Kasumi-1 (cell line): ENCODE results near the gene PCDHGA1.

Experiments
- DNase-seq, 2 experiments: peaks; one replicate each; lab custom pipeline; 2025; lab: John Stamatoyannopoulos, UW

The PCDHGA1 gene

GRCh38 chr5:141492168-141492885, 162.0 kb downstream of the PCDHGA1 start:
- DNase-seq = no peak

DNA sequence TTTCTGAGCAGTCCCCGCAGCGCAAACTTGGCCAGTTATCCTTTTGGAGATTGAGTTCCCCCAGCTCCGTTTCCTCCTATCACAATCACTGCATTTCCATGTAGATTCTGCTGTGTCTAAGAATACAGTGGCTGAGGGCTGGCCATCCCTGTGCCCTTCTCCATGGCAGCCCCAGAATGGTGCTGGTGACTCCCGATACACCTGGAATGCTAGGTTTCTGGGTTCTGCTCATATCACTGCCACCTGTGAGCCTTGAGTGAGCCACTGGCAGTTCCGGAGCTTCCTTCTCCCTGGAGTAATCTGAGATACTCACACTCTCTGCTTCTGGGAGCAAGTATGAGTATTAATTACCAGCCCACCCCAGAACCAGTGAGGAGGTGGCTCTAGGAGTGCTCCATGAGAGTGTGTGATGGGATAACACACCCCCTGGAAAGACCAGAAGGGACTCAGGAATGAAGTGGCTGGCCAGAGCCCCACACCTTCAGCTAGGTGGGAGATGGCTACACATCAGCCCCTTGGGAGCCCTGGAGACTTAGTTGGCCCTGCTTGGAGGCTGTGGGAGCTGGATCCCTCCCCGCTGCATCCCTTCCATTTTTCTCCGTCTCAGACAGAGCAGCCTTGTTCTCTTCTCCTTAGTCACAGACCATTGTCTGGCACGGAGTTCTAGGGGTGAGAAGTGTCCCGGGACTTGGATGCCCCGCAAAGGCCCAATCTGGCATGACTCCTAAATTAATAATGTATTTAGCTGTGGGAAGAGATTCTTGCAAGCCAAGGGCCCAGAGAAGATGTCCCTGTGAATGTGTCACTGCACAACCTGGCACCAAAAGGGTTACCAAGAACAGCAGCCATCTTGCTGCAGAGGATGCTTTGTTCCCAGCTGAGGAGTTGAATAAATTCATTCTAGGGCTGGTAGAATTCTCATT, 163.4 kb downstream of the PCDHGA1 start:
- no peak for DNase-seq

DNA sequence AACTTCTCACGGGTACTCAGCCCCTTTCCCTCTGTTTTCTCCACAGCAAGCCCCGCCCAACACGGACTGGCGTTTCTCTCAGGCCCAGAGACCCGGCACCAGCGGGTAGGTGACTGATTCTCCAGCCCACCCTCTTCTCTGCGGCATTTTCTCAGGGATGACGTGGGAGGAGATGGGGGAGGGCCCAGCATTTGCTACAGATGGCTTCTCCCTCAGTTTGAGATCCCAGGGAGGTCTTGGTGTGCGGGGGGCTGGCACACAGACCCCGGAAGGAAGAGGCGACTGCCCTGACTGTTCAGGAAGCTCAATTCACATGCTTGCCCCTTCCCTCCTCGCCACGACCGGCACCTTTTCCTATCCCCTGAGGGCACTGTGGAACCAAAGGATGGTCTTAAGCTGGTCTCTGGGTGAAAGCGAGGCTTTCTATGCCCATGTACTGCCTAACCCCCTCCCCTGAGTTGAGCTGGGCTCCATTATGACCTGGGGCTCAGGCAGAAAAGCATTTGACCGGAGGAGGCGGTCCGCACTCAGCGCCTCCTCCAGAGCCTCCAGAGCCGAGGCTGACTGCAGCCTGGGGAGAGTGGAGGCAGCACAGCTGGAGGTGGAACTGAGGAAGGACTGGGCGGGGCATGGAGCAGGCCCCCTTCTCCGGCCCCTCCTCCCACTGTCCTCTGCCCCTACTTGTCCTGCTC, 164.6 kb downstream of the PCDHGA1 start:
- DNase-seq = no peak

DNA sequence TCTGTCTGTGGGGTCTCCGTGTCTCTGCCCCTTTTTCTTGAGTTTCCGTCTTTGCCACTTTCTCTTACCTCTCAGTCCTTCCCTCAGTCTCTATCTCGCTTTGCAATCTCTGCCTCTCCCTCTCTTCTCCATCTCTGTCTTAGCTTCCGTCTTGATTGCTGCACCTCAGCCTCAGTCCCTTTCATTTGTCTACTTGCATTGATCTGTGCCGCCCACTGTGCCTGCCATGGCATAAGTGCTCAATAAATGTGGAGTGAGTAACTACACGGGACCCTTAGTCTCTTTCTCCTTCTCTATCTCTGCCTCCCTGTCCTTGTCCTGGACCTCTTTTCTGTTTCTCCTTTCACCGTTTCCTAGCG, 165.1 kb downstream of the PCDHGA1 start:
- no peak for DNase-seq

GRCh38 chr5:141496038-141496437, 165.7 kb downstream of the PCDHGA1 start:
- DNase-seq = no peak

DNA sequence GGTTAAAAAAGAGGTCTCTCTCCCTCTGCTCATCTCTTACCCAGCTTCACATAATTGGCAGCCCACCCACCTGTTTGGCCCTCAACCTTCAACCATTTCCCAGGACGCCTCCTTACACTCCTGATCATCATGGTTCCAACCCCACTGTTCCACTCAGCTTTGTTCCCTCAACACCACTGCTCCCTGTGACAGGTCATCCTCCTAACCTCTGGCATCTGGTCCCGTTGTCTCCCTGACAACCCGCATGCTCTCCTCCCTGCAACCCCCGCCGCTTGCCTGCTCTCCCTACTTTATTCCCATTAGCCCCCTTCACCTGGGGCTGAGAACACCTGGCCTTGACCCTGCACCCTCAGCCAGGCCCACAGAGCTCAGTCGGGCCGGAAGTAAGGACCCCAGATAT, 171.4 kb downstream of the PCDHGA1 start:
- DNase-seq = no peak

DNA sequence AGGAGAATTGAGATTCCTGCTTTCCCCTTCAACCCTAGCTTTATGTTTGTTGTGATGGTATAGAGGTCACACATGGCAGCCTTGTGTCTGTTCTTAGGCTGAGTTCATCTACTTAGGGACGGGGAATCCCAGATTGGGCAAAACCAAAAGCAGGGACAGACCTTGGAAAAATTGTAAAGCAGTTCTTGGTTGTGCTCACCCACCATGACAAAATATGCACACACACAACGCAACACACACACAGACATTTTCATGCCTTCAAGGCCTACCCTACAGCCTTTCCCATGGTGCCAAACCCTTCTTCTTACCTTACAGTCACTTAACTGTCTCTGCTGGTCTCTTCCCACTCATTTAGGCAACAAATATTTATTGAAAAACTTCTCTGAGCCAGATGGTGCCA, 173.4 kb downstream of the PCDHGA1 start:
- DNase-seq = no peak

DNA sequence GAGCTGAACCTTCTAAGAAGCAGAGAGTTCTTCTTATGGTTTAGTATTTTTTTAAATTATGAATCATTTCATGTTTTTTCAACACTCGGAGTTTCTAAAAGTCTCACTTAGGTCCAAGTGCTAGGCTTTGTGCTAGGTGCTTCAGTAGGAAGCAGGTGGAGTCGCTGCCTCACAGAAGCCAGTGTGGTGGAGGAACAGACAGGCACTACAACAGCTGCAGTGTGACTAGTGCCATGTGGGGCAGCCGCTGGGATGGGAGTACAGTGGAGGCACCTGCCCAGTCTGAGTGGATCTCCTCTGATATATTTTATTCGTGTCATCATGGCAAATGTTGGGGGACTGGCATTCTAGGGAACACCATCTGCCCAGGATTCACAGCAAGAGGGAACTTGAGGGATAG, 173.9 kb downstream of the PCDHGA1 start:
- DNase-seq = no peak

DNA sequence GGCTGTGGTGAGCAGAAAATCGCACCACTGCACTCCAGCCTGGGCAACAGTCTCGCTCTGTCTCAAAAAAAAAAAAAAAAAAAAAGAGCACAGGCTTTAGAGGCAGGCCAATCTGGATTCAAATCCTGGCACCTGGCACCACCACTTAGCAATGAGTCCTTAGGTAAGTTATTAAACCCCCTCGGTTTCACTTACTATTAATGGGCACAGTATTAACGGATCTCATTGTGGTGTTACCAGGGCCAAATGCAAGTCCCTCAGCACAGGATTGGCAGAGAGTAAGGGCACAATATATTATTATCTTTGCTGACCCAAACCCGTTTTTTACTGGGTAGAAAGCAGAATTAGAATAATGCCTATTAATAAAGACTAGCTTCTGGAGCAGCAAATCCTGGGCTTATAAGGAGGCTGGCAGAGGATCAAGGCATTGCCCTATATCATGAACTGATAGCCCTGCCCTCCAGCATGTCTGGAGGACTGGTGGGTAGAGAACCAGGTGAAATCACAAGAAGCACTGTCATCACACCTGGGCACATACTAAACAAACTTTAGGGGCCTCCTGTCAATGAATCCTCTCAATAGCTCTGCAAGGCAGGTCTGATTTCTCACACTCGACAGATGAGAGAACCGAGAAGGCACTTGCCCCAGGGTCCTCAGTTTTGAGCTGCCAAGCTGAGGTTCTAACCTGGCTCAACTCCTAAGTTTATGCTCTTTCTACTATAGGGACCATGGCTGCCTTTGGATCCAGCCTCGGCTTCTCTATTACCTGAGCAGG, 176.3 kb downstream of the PCDHGA1 start:
- no peak for DNase-seq

GRCh38 chr5:141507387-141508091, 177.2 kb downstream of the PCDHGA1 start:
- DNase-seq = no peak

- DNase-seq = no peak
These were observed 178.1 kb downstream of the PCDHGA1 start for GRCh38 chr5:141508440-141508797.

DNA sequence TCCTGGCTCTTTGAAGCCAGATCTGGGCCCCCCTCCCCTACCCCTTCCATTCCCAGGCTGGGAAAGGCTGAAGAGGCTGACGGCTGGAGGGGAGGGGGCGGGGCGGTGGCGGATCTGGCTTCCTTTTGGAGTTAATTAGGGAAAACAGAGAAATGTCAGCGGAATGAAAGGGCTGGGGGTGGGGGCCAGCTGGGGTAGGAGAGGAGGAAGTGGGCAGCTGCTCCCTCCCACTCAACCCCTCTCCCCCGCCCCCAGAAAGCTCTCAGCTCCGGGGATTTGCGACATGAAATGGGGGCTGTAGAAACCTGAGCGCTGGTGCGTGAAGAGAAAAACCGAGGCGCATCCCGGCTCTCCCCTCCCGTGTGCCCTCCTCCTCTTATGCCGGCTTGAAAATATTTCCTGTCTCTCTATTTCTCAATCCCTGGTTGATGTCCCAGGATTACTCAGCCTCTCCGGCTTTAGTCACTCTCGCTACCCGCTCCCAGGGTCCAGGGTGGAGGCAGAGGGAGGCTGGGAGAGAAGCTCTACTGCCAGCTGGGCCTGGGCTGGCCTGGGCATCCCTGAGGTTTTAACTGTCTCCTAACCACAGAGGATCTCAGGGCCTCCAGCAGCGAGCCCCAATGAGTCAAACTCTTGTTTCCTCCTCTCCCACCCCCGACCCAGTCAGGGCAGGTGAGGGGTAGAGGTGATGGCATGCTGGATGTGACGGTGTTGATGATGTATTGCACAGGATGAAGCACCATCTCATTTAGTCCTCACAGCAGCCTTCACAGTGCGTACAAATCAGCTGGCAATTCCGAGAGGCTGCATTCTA, 178.7 kb downstream of the PCDHGA1 start:
- DNase-seq = peak; percentile 62 to 75

- no peak for DNase-seq
These were observed 179.8 kb downstream of the PCDHGA1 start for GRCh38 chr5:141510160-141510559.

GRCh38 chr5:141510850-141511601, 180.7 kb downstream of the PCDHGA1 start:
- no peak for DNase-seq

DNA sequence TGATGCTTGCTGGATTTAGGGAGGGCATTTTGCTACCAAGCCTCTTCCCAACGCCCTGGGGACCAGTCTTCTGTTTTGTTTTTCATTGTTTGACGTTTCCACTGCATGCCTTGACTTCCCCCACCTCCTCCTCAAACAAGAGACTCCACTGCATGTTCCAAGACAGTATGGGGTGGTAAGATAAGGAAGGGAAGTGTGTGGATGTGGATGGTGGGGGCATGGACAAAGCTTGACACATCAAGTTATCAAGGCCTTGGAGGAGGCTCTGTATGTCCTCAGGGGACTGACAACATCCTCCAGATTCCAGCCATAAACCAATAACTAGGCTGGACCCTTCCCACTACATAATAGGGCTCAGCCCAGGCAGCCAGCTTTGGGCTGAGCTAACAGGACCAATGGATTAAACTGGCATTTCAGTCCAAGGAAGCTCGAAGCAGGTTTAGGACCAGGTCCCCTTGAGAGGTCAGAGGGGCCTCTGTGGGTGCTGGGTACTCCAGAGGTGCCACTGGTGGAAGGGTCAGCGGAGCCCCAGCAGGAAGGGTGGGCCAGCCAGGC, 181.5 kb downstream of the PCDHGA1 start:
- DNase-seq = no peak

DNA sequence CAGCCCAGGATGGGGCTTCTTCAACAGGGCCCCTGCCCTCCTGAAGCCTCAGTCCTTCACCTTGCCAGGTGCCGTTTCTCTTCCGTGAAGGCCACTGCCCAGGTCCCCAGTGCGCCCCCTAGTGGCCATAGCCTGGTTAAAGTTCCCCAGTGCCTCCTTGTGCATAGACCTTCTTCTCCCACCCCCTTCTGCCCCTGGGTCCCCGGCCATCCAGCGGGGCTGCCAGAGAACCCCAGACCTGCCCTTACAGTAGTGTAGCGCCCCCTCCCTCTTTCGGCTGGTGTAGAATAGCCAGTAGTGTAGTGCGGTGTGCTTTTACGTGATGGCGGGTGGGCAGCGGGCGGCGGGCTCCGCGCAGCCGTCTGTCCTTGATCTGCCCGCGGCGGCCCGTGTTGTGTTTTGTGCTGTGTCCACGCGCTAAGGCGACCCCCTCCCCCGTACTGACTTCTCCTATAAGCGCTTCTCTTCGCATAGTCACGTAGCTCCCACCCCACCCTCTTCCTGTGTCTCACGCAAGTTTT, 182.1 kb downstream of the PCDHGA1 start:
- DNase-seq = peak; percentile 30 to 41

DNA sequence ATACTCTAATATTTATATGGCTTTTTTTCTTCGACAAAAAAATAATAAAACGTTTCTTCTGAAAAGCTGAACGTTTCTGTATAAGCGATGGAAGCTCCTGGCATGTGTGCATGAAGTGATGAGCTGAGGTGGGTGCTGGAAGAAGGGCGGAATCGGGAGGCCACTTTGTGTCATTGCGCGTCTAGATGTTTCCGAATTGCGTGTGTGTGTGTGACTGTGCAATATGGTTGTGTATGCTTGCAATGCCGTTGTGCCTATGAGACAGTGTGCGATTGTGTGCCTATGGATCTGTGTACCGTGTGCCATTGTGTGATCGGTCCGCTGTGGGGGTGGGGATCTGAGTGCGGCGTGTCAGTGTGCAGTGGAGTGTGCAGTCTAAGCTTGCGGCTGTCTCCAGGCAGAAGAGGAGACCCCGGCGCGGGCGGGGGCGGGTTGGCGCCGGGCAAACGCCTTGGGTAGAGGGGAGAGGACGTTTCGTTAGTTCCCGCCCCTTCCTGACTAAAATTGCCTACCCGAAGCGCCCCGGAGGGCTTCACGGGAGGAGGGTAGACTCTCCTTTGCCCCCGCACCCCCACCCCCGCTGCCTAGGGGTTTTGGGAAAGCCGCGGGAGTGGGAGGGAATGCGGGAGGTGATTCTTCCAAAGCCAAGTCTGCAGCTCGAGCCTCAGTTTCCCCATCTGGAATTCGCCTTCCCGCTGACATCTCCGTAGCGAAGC, 182.8 kb downstream of the PCDHGA1 start:
- DNase-seq = peak in 1 of 2 experiments; percentile 49

DNA sequence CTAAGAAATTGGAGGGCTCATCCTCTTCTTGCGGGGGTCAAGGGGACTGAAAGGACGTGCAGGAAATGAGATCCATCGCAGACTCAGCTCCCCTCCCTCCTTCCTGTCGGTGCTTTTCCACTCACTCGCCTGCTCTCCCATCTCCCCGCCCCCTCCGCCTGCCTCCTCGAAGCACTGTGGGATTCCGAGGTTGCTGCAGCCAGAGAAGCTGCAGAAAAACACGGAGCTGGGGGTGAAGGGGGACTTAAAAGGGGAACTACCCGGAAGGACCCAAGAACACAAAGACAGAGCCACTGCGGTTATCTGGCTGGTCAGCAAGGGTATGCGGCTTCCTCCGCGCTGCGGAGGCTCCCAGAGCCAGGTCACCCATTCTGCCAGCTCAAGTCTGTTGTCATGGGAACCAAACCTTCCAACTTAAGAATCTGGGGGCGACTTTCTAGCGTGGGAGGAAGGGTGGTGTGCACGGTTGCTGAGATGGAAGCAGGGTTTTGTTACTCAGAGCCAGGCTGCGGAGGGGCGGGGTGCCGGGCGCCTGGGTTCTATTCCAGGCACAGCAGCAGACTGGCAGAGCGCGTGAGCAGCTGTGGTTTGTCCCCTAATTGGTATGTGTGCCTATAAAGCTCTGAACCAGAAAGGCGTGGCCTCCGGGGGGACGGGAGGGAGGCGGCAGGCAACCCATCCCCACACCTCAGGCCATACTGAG, 183.5 kb downstream of the PCDHGA1 start:
- DNase-seq = peak; percentile 73 to 75
